Retinal pigment epithelial cell (primary cell): ENCODE results near the gene REG3G.
A peak's percentile ranks its signal among the peaks of the same experiment; 100 is the strongest.

Experiments
- DNase-seq: peaks from one replicate; pipeline ENCODE4 v3.0.0-alpha.2; 2010; ENCODE audit warnings: low read depth
- H3K4me3 ChIP-seq: 2 replicates; pipeline ENCODE4 v1.5.1; 2011; ENCODE audit warnings: mild to moderate bottlenecking, low read length, control low read depth, moderate library complexity
- TF ChIP-seq, protein P1 (sequence below): conservative IDR thresholded peaks from 2 replicates; pipeline ENCODE4 v1.5.1; 2011; ENCODE audit warnings: low read depth, low read length, control low read depth, inconsistent platforms

Gene REG3G

DNA sequence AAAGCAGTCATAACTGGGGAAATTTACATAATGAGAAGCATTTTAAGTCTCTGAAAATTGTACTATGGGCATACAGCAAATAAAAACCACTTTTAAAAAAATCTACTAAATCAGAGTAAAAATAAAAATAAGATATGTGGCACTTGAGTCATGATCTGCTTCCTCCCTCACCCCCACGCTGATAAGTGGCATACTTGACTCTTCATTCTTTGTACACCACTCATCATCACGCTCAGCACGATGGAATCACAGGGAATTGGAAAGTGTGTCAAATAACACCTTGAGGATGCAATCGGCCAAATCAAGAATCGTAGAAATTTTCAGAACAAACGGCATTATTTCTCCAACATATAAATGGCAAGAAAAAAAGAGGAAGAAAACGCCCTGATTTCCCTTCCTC is 41.1 kb upstream of the REG3G start:
- TF ChIP-seq, protein P1, sequence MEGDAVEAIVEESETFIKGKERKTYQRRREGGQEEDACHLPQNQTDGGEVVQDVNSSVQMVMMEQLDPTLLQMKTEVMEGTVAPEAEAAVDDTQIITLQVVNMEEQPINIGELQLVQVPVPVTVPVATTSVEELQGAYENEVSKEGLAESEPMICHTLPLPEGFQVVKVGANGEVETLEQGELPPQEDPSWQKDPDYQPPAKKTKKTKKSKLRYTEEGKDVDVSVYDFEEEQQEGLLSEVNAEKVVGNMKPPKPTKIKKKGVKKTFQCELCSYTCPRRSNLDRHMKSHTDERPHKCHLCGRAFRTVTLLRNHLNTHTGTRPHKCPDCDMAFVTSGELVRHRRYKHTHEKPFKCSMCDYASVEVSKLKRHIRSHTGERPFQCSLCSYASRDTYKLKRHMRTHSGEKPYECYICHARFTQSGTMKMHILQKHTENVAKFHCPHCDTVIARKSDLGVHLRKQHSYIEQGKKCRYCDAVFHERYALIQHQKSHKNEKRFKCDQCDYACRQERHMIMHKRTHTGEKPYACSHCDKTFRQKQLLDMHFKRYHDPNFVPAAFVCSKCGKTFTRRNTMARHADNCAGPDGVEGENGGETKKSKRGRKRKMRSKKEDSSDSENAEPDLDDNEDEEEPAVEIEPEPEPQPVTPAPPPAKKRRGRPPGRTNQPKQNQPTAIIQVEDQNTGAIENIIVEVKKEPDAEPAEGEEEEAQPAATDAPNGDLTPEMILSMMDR: no peak

DNA sequence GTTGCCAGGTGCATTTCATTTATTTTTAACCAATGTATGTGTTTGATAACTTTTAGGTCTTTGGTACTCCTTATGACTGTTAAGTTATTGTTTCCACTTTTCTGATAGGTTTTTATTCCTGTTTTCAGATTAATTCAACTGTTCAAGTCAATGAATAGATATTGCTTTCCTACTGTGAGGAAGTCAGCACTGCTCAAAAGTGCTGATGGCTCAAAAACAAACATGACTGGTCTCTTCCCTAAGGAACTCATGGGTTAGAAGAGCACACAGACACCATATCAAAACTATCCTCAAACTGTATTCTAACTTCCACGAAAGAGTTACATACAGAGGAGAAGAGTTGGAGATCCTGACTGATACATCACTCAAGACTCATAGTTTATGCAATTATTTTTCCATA is 39.9 kb upstream of the REG3G start:
- no peak overlapping the region for H3K4me3 ChIP-seq
- TF ChIP-seq, protein P1: no peak

More for the DNA sequence above, 41.1 kb upstream of the REG3G start:
- no peak for DNase-seq
- H3K4me3 ChIP-seq: no peak overlapping the region

DNA sequence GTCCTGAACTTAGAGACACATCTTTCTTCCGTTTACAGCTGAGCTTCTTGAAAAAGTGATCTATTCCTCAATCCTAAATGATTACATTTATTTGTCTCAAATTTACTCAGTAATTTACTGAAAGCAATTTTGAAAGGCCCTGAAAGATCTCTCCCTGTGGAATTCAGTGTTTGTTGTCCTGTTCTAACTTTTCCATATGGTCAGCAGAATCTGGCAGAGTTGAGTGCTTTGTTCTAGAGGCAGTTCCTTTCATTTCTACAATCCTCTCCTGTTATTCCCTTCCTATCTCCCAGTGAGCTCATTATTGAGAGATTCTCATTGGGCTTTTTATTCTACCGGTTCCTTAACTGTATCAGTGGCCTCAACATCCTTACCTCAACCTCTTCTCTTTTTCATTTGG is 36.5 kb upstream of the REG3G start:
- DNase-seq: no peak
- H3K4me3 ChIP-seq: no peak overlapping the region
- TF ChIP-seq, protein P1: no peak

More for the DNA sequence above, 39.9 kb upstream of the REG3G start:
- DNase-seq: no peak

DNA sequence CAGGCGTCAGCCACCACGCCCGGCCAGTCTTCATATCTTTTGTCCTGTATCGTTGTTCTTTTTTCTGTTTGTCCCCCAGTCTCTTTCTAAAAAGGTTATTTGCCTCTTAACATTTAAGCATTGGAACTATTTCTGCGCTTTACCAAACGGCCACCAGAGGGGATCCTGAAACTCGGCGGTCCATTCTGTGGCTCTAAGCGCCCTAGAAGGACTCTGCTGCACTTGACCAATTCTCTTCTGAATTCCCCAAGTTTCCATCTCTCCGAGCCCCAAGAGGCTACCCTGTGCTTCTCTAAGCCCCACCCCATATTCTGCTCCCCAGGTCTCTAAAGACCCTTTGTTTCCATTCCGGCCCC is 33.1 kb upstream of the REG3G start:
- TF ChIP-seq, protein P1: peak; percentile 74
- no peak for DNase-seq

DNA sequence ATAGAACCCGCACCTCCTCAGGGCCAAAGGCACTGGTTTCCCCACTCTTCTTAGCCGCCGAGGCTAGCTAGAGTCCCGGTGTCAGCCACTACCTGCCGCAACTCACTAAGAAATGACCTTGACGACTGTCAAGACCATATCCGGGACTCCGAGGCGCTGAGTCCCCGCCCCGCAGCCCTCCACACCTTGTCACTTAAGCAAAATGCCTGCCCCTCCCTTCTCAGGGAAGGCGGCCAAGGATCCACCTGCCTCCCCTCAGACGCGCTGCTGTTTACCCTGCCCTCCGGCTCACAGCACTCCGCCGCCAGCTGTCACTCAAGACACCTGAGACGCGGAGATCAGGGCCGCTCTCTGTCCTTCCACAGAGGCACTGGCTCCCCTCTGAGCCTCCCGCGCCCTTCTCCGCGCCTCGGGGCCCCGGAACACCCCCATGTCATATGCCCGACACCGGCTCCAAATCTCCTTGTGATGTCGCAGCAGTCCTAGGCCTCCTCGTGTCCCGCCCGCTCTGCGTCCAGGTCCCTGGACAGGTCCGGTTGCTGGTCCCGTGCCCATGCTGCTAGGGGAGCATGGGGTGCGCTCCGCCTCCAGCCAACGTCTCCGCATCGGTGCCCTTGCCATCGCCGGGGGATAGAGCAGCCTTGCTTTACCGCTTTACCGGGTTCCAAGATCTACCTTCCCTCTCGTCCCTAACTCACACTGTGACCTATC is 32.5 kb upstream of the REG3G start:
- H3K4me3 ChIP-seq: peak overlapping the region; percentile 43
- TF ChIP-seq, protein P1: no peak
- no peak for DNase-seq

More for the DNA sequence above, 33.1 kb upstream of the REG3G start:
- peak overlapping the region; percentile 43 for H3K4me3 ChIP-seq

DNA sequence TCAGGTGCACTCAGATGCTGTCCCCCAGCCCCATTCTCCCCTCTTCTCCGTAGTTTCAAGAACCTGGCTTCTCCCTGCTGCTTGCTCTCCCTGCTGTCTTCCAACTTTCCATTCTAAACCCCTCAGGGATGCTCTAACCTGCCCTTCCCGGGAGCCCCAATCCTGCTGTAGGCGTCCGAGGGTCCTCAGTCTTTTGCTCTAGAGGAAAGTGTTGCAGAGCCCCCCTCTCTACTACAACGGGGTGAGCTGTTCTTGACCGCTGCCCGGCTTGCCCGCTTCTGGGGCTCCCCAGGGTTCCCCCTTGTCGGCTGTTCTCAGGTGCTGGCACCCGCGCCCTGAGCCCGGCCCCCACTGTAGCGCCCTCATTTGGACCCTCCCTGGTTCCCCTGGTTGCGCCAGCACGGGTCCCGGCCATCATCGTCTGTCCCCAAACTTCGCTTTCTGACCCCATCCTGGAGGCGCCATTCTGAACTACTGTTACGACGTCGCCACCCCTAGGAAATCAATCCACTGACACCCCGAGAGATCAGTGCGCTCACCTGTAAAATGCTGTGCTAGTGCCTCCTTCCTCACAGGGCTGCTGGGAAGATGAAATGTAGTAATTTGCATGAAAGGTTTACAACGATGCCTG is 31.9 kb upstream of the REG3G start:
- TF ChIP-seq, protein P1: no peak
- no peak for DNase-seq
- peak overlapping the region; percentile 43 for H3K4me3 ChIP-seq

DNA sequence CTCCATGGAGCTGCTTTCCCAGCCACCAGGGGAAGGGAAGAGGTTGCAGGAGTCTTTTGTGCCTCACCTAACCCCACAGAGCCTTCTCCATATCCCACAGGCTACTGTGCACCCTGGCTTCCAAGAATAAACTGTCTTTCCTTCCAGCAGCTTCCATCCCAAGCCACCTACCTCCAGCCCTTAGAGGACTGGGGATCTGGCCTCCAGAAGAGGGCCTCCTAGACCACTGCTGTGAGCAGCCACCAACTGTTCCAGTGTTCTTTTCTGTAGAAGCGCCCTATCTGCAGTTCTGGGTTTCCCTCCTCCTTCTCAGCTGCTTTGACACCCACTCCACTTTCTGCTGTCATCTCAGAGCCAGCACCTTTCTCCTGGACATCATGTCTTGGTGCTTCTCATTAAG is 30.7 kb upstream of the REG3G start:
- no peak for DNase-seq
- no peak overlapping the region for H3K4me3 ChIP-seq
- TF ChIP-seq, protein P1: no peak
